ENCODE measurements around the gene ERBB2. TPM values are rescaled to one million over a fixed set of nuclear protein-coding genes. Genes with fewer than 3 reads are reported as not detected.

ERBB2 gene
- total RNA-seq, 1 donor from 2014 or later: 7.1 TPM

- TF ChIP-seq CTCF (IDR thresholded peaks at IDR 0.05): no peak
- H3K4me1 Mint-ChIP-seq: peaks cover 19% of the 10 kb centered on the region
- no peak overlapping the region for H3K27ac Mint-ChIP-seq
- peak overlapping the region; percentile 42 for H3K4me3 Mint-ChIP-seq
- peaks cover 14% of the 10 kb centered on the region for H3K36me3 Mint-ChIP-seq (ENCODE audit: low read depth)
- CTCF ChIA-PET: interaction anchor here (3.6 kb wide), 1 partner anchor 111 kb away, joined by 29 read pairs; no protein-coding TSS in a partner anchor
- ATAC-seq (ENCODE audit: low read depth) (no peak), DNase-seq (no peak)
- intact Hi-C loops (cut with micrococcal nuclease): loop anchor here (5.0 kb wide), 1 partner anchor 65 kb away; the partner anchor contains the start of genes PNMT and TCAP
- no peaks in the 10 kb centered on the region for H3K9me3 Mint-ChIP-seq
- H3K27me3 Mint-ChIP-seq: peaks cover 8% of the 10 kb centered on the region
- POLR2A ChIA-PET: interaction anchor here (0.7 to 2.5 kb wide), 3 partner anchors 23 to 446 kb away, joined by 3 to 9 read pairs (median 3); partner anchors contain the start of gene PSMD3
Observed at GRCh38 chr17:39732586-39732985, 32.7 kb downstream of the ERBB2 start.

DNA sequence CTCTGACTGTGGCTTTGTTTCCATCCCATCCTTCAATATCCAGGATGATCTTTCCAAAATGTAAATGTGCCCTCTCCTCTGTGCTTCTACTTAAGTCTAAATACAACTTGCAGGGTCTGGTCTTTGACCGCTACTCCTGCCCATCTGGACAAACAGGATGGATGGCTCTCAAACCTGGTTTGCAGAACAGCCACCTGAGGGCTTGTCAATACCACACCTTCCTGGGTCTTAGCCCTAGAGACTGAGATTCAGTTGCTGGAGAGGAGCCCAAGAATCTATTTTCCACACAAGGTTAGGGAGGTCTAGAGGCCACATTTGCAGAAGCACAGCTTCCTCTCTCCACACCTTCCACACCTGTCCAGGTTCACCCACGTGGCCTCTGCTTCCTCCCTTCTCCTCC, 36.0 kb downstream of the ERBB2 start:
- intact Hi-C loops (cut with micrococcal nuclease): no loop called here
- Mint-ChIP-seq H3K27me3 (peaks cover 21% of the 10 kb centered on the region), H3K36me3 (ENCODE audit: low read depth) (no peaks in the 10 kb centered on the region), H3K4me3 (no peak overlapping the region), H3K9me3 (no peaks in the 10 kb centered on the region), H3K27ac (no peak overlapping the region), H3K4me1 (peaks cover 26% of the 10 kb centered on the region)
- TF ChIP-seq CTCF (IDR thresholded peaks at IDR 0.05): no peak
- ChIA-PET POLR2A (no interaction called here), CTCF (no interaction called here)
- ATAC-seq (ENCODE audit: low read depth) (no peak), DNase-seq (no peak)

DNA sequence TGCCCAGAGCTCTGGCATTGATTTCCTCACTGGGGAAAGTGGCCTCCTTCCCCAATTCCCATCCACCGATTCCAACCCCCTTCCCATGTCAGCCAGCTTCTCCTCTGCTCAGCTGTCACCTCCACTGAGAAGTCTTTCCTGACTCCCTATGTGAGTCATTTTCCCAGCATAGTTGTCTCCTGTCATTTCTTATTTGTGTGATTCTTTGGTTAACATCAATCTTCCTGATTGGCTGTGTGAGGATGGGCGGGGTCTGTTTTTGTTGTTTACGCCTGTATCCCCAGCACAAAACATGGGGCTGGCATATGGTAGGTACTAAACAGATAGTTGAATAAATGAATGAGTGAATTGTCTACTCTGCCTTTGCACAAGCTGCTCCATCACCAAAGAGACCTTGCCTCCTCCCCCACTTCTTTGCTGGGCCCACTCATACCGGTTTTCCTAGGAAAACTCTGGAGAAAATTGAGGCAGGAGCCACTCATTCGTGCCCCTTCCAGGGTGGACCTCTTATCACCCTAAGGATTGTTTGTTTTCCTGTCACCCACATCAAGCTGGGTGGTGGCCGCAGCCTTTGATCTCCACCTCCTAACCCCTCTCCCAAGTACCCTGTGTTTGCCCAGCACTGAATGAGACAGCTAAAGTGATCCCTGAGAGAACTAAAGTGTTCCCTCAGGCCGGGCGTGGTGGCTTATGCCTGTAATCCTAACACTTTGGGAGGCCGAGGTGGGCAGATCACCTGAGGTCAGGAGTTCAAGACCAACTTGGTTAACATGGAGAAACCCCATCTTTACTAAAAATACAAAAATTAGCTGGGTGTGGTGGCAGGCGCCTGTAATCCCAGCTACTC, 36.7 kb downstream of the ERBB2 start:
- no peaks in the 10 kb centered on the region for H3K9me3 Mint-ChIP-seq
- intact Hi-C loops (cut with micrococcal nuclease): no loop called here
- POLR2A ChIA-PET: interaction anchor here (0.6 to 0.7 kb wide), 2 partner anchors 10 to 55 kb away, joined by 4 to 6 read pairs; no protein-coding TSS in a partner anchor
- peaks cover 26% of the 10 kb centered on the region for H3K4me1 Mint-ChIP-seq
- DNase-seq (no peak), ATAC-seq (ENCODE audit: low read depth) (no peak)
- CTCF ChIA-PET: interaction anchor here (0.7 kb wide), 1 partner anchor 66 kb away, joined by 3 read pairs; no protein-coding TSS in a partner anchor
- H3K27ac Mint-ChIP-seq: no peak overlapping the region
- H3K36me3 Mint-ChIP-seq (ENCODE audit: low read depth): no peaks in the 10 kb centered on the region
- H3K27me3 Mint-ChIP-seq: peaks cover 23% of the 10 kb centered on the region
- no peak for TF ChIP-seq CTCF (IDR thresholded peaks at IDR 0.05)
- no peak overlapping the region for H3K4me3 Mint-ChIP-seq

GRCh38 chr17:39737206-39737759, 37.4 kb downstream of the ERBB2 start:
- ChIA-PET POLR2A (interaction anchor here (0.6 to 0.7 kb wide), 2 partner anchors 11 to 55 kb away, joined by 4 to 6 read pairs; no protein-coding TSS in a partner anchor), CTCF (interaction anchor here (0.7 kb wide), 1 partner anchor 66 kb away, joined by 3 read pairs; no protein-coding TSS in a partner anchor)
- no peak for DNase-seq
- no peak overlapping the region for H3K27ac Mint-ChIP-seq
- H3K9me3 Mint-ChIP-seq: no peaks in the 10 kb centered on the region
- H3K4me3 Mint-ChIP-seq: peak overlapping the region; percentile 55
- peaks cover 23% of the 10 kb centered on the region for H3K27me3 Mint-ChIP-seq
- no peak for ATAC-seq (ENCODE audit: low read depth)
- peaks cover 26% of the 10 kb centered on the region for H3K4me1 Mint-ChIP-seq
- intact Hi-C loops (cut with micrococcal nuclease): no loop called here
- no peak for TF ChIP-seq CTCF (IDR thresholded peaks at IDR 0.05)
- no peaks in the 10 kb centered on the region for H3K36me3 Mint-ChIP-seq (ENCODE audit: low read depth)
